ENCODE data around the gene HSD17B4.
"Not testable (repeated sequence)": the region's sequence is repeated elsewhere in the genome, so short reads cannot be mapped to it uniquely, and the experiment has no call there.

HSD17B4 gene

DNA sequence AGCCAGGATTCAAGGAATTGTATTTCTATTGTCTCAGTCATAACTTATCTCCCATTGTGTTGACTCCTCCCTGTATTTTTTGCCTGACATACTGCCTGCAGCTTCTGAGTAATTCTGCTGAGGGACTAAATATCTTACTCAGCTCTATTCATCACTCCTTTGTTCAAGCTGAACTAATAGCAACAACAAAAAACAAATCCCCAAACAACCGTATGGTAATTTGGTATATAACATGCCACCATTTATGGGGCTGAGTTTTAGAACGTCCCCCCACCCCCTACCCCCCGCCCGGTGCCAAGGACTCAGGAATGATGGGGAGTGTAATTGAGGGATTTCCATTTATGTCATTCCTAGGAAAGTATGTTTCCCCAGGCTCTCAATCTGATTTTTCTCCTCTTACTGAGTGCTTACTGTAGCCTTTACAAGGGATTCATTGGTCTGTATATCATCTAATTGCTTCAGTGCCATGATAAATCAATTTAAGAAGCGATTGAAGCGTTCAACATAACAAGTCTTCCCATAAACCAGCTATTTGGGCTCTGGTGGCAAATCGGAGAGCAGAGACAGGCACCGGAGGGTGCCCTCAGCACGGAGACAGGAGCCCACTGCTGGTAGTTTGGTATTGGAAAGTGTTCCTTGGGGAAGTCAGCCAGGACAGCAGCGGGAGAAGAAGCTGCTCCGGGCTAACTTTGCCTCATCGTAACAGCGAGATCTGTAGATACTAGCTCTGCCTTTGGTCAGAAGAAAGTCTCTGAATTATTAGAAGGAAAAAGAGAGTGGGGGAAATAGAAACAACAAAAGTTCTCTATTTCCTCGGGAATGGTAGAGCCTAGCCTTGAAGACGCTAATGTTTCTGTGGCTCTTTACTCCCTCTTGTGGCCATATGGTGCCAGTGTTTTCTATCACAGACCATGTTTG is 40.7 kb upstream of the HSD17B4 start:
- DNase-seq (ENCODE audit: insufficient read length, low spot score) (no peak), FAIRE-seq (peak; percentile 94)
- TF ChIP-seq SPI1 (IDR thresholded peaks at IDR 0.05; ENCODE audit: low read depth, low read length) (no peak), POU2F2 (IDR thresholded peaks at IDR 0.05; ENCODE audit: low read depth, low read length) (no peak), POLR2AphosphoS5 (IDR thresholded peaks at IDR 0.05; ENCODE audit: low read depth, low read length) (no peak), POLR2A (IDR thresholded peaks at IDR 0.05; ENCODE audit: low read depth, low read length) (no peak), PAX5 (IDR thresholded peaks at IDR 0.05; ENCODE audit: insufficient read depth, low read length, severe bottlenecking) (no peak), TAF1 (IDR thresholded peaks at IDR 0.05; ENCODE audit: low read depth, low read length) (no peak)

DNA sequence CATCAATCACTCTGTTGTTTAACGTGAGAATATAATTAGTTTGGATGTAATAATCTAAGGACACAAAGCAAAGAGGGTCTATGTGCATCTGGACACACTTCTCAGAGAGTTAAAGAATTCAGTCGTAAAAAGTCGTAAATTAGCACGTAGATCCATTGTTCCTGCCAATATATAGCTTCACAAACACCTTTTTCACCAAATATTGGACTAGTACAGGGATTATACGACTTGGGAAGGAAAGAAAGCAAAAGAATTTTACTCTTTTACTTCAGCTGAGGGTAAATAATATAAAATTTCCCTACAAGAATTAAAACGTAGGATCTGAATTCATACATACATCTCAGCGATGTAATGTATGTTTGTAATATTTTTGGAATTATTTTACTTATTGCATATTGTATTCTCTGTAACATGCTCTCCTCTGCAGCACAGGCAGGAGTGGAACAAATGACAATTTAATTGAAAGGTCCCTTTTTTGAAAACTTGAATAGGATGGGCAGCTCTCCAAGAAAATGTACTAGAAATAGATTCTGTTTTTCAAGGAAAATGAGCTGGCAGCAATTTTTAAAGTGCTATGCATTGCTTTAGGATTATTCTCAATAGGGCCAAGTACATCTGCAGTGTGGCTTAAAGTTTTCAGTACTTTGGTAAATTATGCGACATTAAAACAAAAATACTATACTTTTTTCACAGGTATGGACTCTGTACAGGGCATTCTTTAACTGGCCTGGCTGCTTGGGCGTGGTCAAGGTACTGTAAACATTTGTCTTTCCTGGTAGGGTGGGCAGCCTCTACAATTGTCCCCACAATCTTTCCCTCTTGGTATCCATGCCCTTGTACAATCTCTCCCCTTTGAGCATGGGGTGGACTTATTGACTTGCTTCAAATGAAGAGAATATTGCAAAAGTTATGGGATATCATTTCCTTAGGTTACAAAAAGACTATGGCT is 39.7 kb upstream of the HSD17B4 start:
- no peak for TF ChIP-seq SPI1 (IDR thresholded peaks at IDR 0.05; ENCODE audit: low read depth, low read length)
- TF ChIP-seq TAF1 (IDR thresholded peaks at IDR 0.05; ENCODE audit: low read depth, low read length) = no peak
- no peak for TF ChIP-seq PAX5 (IDR thresholded peaks at IDR 0.05; ENCODE audit: insufficient read depth, low read length, severe bottlenecking)
- TF ChIP-seq POU2F2 (IDR thresholded peaks at IDR 0.05; ENCODE audit: low read depth, low read length) = no peak
- TF ChIP-seq POLR2A (IDR thresholded peaks at IDR 0.05; ENCODE audit: low read depth, low read length) = no peak
- TF ChIP-seq POLR2AphosphoS5 (IDR thresholded peaks at IDR 0.05; ENCODE audit: low read depth, low read length) = no peak
- no peak for DNase-seq (ENCODE audit: insufficient read length, low spot score)
- FAIRE-seq = no peak

DNA sequence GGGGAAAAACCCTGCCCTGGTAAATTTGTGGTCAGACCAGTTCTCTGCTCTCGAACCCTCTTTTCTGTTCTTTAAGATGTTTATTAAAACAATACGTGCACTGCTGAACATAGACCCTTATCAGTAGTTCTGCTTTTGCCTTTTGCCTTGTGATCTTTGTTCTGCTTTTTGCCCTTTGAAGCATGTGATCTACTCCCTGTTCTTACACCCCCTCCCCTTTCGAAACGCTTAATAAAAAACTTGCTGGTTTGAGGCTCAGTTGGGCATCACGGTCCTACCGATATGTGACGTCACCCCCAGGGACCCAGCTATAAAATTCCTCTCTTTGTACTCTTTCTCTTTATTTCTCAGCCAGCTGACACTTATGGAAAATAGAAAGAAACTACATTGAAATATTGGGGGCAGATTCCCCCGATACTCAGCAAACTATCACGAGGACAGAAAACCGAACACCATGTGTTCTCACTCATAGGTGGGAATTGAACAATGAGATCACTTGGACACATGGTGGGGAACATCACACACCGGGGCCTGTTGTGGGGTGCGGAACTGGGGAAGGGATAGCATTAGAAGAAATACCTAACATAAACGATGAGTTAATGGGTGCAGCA is 38.1 kb upstream of the HSD17B4 start:
- not testable (repeated sequence) for DNase-seq (ENCODE audit: insufficient read length, low spot score); FAIRE-seq
- peak; percentile 24; the same call in 1 of the 2 replicates for TF ChIP-seq SPI1 (IDR thresholded peaks at IDR 0.05; ENCODE audit: low read depth, low read length)

DNA sequence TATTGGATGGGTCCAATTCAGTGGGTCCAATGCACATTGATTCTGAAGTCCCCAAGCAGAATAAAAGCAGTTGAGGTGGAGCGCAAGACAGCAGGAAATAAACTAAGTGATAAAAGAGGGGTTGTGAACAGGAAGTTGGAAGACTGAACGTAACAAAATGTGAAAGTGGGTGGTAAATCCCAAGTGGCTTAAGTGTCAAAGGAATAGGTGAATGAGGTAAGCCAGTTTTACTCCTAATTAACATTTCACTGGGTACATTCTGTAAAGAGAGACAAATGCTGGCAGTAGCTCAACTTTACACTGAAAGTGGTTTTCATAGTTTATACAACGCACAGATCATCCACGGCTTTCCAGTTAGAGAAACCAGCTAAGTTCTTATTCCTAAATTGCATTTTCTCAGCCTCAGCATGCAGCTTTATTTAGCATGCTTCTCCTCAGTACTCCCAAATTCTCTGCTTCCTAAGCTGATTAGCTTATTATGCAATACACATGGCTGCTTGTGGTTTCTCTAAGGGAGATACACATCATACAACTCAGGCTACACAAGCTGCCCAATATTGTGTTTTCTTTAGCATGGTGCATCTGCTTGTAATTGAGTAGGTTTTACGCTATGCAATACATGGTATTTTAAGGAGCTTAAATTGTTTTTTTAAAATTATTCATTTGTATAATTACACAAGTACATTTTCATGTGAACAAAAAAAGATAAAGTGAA is 34.2 kb upstream of the HSD17B4 start:
- TF ChIP-seq POLR2AphosphoS5 (IDR thresholded peaks at IDR 0.05; ENCODE audit: low read depth, low read length) (no peak), POU2F2 (IDR thresholded peaks at IDR 0.05; ENCODE audit: low read depth, low read length) (no peak), TAF1 (IDR thresholded peaks at IDR 0.05; ENCODE audit: low read depth, low read length) (no peak), SPI1 (IDR thresholded peaks at IDR 0.05; ENCODE audit: low read depth, low read length) (no peak)
- DNase-seq (ENCODE audit: insufficient read length, low spot score) (no peak), FAIRE-seq (peak; percentile 72)

DNA sequence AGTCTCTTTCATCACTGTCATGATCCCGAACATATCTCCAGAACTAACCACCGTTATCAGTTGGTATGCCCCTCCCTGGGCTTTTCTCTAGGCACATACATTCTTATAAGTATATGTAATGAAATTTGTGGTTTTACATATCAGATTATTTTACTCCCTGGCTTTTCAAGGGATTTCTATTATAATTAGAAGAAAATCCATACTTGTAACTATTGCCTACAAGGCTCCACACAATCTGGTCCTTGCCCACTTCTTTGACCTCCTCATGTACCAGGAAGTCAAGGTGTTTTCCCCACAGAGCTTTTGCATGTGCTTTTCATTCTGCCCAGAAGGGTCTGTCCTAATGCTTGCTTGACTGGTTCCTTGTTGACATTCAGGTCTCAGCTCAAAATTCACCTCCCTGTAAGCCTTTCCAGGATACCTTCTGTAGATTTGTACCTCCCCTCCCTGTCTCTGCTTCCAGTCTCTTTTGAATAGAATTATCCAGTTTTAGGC is 33.6 kb upstream of the HSD17B4 start:
- DNase-seq (ENCODE audit: insufficient read length, low spot score) = no peak
- TF ChIP-seq POU2F2 (IDR thresholded peaks at IDR 0.05; ENCODE audit: low read depth, low read length) (no peak), POLR2A (IDR thresholded peaks at IDR 0.05; ENCODE audit: low read depth, low read length) (no peak), PAX5 (IDR thresholded peaks at IDR 0.05; ENCODE audit: insufficient read depth, low read length, severe bottlenecking) (no peak), TAF1 (IDR thresholded peaks at IDR 0.05; ENCODE audit: low read depth, low read length) (no peak), POLR2AphosphoS5 (IDR thresholded peaks at IDR 0.05; ENCODE audit: low read depth, low read length) (no peak), SPI1 (IDR thresholded peaks at IDR 0.05; ENCODE audit: low read depth, low read length) (no peak)
- peak; percentile 75 for FAIRE-seq

DNA sequence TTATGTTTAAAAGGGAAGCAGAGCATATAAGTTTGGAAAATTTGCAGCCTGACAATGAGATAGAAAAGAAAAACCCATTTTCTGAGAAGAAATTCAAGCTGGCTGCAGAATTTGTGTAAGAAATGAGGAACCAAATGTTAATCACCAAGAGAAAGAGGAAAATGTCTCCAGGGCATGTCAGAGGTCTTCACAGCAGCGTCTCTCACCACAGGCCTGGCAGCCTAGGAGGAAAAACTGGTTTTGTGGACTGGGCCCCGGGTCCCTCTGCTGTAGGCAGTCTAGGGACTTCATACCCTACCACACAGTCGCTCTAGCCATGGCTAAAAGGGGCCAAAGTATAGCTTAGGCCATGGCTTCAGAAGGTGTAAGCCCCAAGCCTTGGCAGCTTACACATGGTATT is 32.1 kb upstream of the HSD17B4 start:
- DNase-seq (ENCODE audit: insufficient read length, low spot score) (no peak), FAIRE-seq (no peak)
- no peak for TF ChIP-seq POLR2A (IDR thresholded peaks at IDR 0.05; ENCODE audit: low read depth, low read length)
- TF ChIP-seq POU2F2 (IDR thresholded peaks at IDR 0.05; ENCODE audit: low read depth, low read length) = no peak

DNA sequence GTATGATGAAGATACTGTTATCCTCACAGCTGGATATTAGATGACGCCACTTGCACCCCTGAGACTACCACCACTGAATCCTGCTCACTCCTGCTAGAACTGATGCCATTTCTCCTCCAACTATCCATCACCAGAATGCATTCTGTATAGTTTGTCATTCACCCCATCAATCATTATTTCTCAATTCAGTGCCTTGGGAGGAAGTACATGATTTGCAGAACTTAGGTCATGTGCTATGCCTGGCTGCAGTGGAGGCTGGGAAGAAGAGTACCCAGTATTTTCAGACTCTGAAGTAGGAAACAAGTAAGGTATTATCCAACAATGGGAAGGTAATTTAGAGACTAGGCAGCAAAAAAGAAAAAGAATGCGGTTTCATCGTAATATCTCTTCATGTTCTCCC is 26.2 kb upstream of the HSD17B4 start:
- TF ChIP-seq PAX5 (IDR thresholded peaks at IDR 0.05; ENCODE audit: insufficient read depth, low read length, severe bottlenecking) (no peak), SPI1 (IDR thresholded peaks at IDR 0.05; ENCODE audit: low read depth, low read length) (no peak), TAF1 (IDR thresholded peaks at IDR 0.05; ENCODE audit: low read depth, low read length) (no peak), POLR2AphosphoS5 (IDR thresholded peaks at IDR 0.05; ENCODE audit: low read depth, low read length) (no peak), POU2F2 (IDR thresholded peaks at IDR 0.05; ENCODE audit: low read depth, low read length) (no peak), POLR2A (IDR thresholded peaks at IDR 0.05; ENCODE audit: low read depth, low read length) (no peak)
- FAIRE-seq = no peak
- no peak for DNase-seq (ENCODE audit: insufficient read length, low spot score)

DNA sequence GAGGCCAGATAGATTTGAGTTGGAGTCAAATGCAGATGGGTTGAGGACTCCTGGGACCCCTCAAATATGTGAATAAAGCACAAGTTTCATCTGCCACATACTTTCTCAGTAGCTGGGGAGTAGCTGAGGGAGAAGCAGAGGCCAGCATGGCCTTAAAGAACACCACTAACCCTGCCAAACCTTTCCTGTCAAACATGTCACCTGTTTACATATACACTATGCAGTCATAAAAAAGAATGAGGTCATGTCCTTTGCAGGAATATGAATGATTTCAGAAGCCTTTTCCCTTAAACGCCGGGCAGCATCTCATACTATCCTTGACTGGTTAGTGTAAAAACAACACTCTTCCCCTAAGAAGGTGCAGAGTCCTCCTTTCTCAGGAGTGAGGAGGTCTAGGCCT is 25.2 kb upstream of the HSD17B4 start:
- DNase-seq (ENCODE audit: insufficient read length, low spot score) = no peak
- no peak for TF ChIP-seq SPI1 (IDR thresholded peaks at IDR 0.05; ENCODE audit: low read depth, low read length)
- no peak for TF ChIP-seq POLR2AphosphoS5 (IDR thresholded peaks at IDR 0.05; ENCODE audit: low read depth, low read length)
- no peak for TF ChIP-seq POU2F2 (IDR thresholded peaks at IDR 0.05; ENCODE audit: low read depth, low read length)
- FAIRE-seq = no peak

DNA sequence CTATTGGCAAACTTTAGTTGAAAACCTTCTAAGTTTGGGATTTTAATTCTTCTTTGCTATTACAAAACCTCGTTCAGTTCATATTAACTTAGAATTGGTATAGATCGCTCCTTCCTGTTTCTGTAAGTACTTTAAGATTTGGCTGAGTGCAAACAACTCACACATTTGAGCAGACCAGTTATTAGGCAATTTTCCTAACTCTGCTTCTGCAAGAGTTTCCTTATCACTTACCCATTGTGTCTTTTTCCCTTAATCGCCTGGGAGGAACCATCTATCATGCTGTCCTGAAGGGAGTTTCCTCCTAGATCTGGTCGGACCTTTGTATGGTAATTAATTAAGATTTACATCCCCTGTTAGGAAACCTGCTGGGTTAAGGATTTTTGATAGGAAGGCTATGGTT is 24.7 kb upstream of the HSD17B4 start:
- not testable (repeated sequence) for FAIRE-seq; DNase-seq (ENCODE audit: insufficient read length, low spot score)

DNA sequence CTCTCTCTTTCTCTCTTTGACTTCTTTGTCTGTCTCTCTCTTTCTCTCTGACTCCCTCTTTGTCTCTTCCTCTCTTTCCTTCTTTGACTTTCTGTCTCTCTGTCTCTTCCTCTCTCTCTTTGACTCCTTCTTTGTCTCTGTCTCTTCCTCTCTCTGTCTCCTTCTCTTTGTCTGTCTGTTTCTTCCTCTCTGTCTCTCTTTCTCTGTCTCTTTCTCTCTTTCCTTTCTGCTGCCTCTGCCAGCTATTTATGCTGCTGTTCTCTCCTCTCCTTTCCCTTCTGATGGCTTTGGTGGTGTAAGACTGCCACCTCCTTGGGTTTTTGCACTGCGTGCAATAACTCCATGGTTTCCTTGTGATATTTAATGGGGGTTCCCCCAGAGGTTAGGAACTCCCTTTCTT is 24.1 kb upstream of the HSD17B4 start:
- not testable (repeated sequence) for DNase-seq (ENCODE audit: insufficient read length, low spot score); FAIRE-seq

DNA sequence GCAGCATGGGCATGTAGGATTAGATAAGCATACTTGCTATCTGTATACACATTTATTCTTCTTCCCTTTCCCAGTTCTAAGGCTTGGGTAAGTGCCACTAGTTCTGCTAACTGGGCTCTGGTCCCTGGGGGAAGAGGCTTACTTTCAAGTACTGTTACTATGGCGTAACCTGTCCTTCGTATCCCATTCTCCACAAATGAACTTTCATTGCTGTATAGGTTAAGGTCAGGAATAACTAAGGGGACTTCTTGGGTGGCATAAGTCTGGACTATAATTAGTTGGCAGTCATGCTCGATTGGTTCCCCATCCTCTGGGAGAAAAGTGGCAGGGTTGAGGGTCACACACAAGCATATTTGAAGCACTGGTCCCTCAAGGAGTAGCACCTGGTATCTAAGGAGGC is 23.7 kb upstream of the HSD17B4 start:
- not testable (repeated sequence) for DNase-seq (ENCODE audit: insufficient read length, low spot score); FAIRE-seq

DNA sequence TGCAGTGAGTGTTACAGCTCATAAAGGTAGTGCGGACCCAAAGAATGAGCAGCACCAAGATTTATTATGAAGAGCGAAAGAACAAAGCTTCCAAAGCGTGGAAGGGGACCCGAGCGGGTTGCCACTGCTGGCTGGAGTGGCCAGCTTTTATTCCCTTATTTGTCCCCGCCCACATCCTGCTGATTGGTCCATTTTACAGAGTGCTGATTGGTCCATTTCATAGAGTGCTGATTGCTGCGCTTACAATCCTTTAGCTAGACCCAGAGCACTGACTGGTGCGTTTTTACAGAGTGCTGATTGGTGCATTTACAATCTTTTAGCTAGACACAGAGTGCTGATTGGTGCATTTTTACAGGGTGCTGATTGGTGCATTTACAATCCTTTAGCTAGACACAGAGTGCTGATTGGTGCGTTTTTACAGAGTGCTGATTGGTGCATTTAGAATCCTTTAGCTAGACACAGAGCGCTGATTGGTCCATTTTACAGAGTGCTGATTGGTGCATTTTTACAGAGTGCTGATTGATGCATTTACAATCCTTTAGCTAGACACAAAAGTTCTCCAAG is 19.5 kb upstream of the HSD17B4 start:
- not testable (repeated sequence) for DNase-seq (ENCODE audit: insufficient read length, low spot score); FAIRE-seq
